HEK293 (cell line): ENCODE data around the gene LTK.

Experiments used
- BCL11B ChIP-seq: fragments of 450-650 bp; formaldehyde crosslinking; IDR thresholded peaks from 2 replicates; pipeline ENCODE4 v1.5.1; 2016; ENCODE audit warnings: low read depth, missing biosample characterization, missing genetic modification characterization
- FEZF1 ChIP-seq: fragments of 450-650 bp; formaldehyde crosslinking; IDR thresholded peaks from 2 replicates; pipeline ENCODE4 v1.5.1; 2016; ENCODE audit warnings: missing biosample characterization, missing genetic modification characterization
- GLIS1 ChIP-seq: fragments of 450-650 bp; formaldehyde crosslinking; IDR thresholded peaks from 2 replicates; pipeline ENCODE4 v1.5.1; 2016; ENCODE audit warnings: missing biosample characterization, missing genetic modification characterization
- OSR2 ChIP-seq: fragments of 450-650 bp; formaldehyde crosslinking; IDR thresholded peaks from 2 replicates; pipeline ENCODE4 v1.5.1; 2016; ENCODE audit warnings: missing biosample characterization, missing genetic modification characterization
- SP7 ChIP-seq: fragments of 450-650 bp; formaldehyde crosslinking; IDR thresholded peaks from 2 replicates; pipeline ENCODE4 v1.5.1; 2016; ENCODE audit warnings: missing biosample characterization, missing genetic modification characterization
- ZBTB17 ChIP-seq: fragments of 450-650 bp; formaldehyde crosslinking; IDR thresholded peaks from 2 replicates; pipeline ENCODE4 v1.5.1; 2016; ENCODE audit warnings: missing biosample characterization, missing genetic modification characterization
- ZBTB8A ChIP-seq: fragments of 450-650 bp; formaldehyde crosslinking; IDR thresholded peaks from 2 replicates; pipeline ENCODE4 v1.5.1; 2016; ENCODE audit warnings: missing biosample characterization, missing genetic modification characterization
- ZNF214 ChIP-seq: fragments of 450-650 bp; formaldehyde crosslinking; IDR thresholded peaks from 2 replicates; pipeline ENCODE4 v1.5.1; 2017; ENCODE audit warnings: missing biosample characterization, mild to moderate bottlenecking, missing genetic modification characterization, borderline replicate concordance
- ZNF221 ChIP-seq: fragments of 450-650 bp; formaldehyde crosslinking; IDR thresholded peaks from 2 replicates; pipeline ENCODE4 v1.5.1; 2017; ENCODE audit warnings: missing biosample characterization, missing genetic modification characterization, borderline replicate concordance
- ZNF239 ChIP-seq: fragments of 450-650 bp; formaldehyde crosslinking; IDR thresholded peaks from 2 replicates; pipeline ENCODE4 v1.5.1; 2016; ENCODE audit warnings: missing biosample characterization, missing genetic modification characterization
- ZNF341 ChIP-seq: fragments of 450-650 bp; formaldehyde crosslinking; IDR thresholded peaks from 2 replicates; pipeline ENCODE4; 2016; ENCODE audit warnings: low read depth, missing biosample characterization, missing genetic modification characterization
- ZNF391 ChIP-seq: fragments of 450-650 bp; formaldehyde crosslinking; IDR thresholded peaks from 2 replicates; pipeline ENCODE4 v1.5.1; 2016; ENCODE audit warnings: low read depth, missing biosample characterization, missing genetic modification characterization, borderline replicate concordance
- ZNF433 ChIP-seq: fragments of 450-650 bp; formaldehyde crosslinking; IDR thresholded peaks from 2 replicates; pipeline ENCODE4 v1.5.1; 2016; ENCODE audit warnings: missing biosample characterization, missing genetic modification characterization, low read depth
- ZNF501 ChIP-seq: fragments of 450-650 bp; formaldehyde crosslinking; IDR thresholded peaks from 2 replicates; pipeline ENCODE4 v1.5.1; 2016; ENCODE audit warnings: missing biosample characterization, missing genetic modification characterization
- ZNF549 ChIP-seq: fragments of 450-650 bp; IDR thresholded peaks from 2 replicates; pipeline ENCODE4 v1.5.1; 2018; ENCODE audit warnings: missing biosample characterization, missing genetic modification characterization, mild to moderate bottlenecking, inconsistent platforms, moderate library complexity
- ZNF624 ChIP-seq: fragments of 450-650 bp; formaldehyde crosslinking; IDR thresholded peaks from 2 replicates; pipeline ENCODE4 v1.5.1; 2017; ENCODE audit warnings: missing biosample characterization, missing genetic modification characterization
- ZNF626 ChIP-seq: fragments of 450-650 bp; sonication (Bioruptor Pico); formaldehyde crosslinking; IDR thresholded peaks from 2 replicates; pipeline ENCODE4 v1.5.1; 2018; ENCODE audit warnings: missing biosample characterization, missing genetic modification characterization, inconsistent platforms
- ZNF629 ChIP-seq: fragments of 450-650 bp; formaldehyde crosslinking; IDR thresholded peaks from 2 replicates; pipeline ENCODE4 v1.5.1; 2017; ENCODE audit warnings: missing biosample characterization, missing genetic modification characterization
- ZNF670 ChIP-seq: fragments of 450-650 bp; formaldehyde crosslinking; IDR thresholded peaks from 2 replicates; pipeline ENCODE4 v1.5.1; 2016; ENCODE audit warnings: missing biosample characterization, missing genetic modification characterization, low read depth
- ZNF785 ChIP-seq: fragments of 450-650 bp; formaldehyde crosslinking; IDR thresholded peaks from 2 replicates; pipeline ENCODE4 v1.5.1; 2016; ENCODE audit warnings: missing biosample characterization, missing genetic modification characterization
- ZNF843 ChIP-seq: fragments of 450-650 bp; formaldehyde crosslinking; IDR thresholded peaks from 2 replicates; pipeline ENCODE4 v1.5.1; 2016; ENCODE audit warnings: missing biosample characterization, missing genetic modification characterization
- ZSCAN16 ChIP-seq: fragments of 450-650 bp; formaldehyde crosslinking; IDR thresholded peaks from 2 replicates; pipeline ENCODE4 v1.5.1; 2016; ENCODE audit warnings: missing biosample characterization, missing genetic modification characterization
- ZSCAN30 ChIP-seq: fragments of 450-650 bp; IDR thresholded peaks from 2 replicates; pipeline ENCODE4 v1.5.1; 2018; ENCODE audit warnings: missing biosample characterization, mild to moderate bottlenecking, missing genetic modification characterization, moderate library complexity
- TF ChIP-seq, protein P1 (sequence below): fragments of 450-650 bp; formaldehyde crosslinking; IDR thresholded peaks from 2 replicates; pipeline ENCODE4 v1.5.1; 2016; ENCODE audit warnings: missing biosample characterization, missing genetic modification characterization
- TF ChIP-seq, protein P2 (sequence below): fragments of 450-650 bp; formaldehyde crosslinking; IDR thresholded peaks from 2 replicates; pipeline ENCODE4 v1.5.1; 2016; ENCODE audit warnings: missing biosample characterization, missing genetic modification characterization
- TF ChIP-seq, protein P3 (sequence below): fragments of 450-650 bp; formaldehyde crosslinking; IDR thresholded peaks from 2 replicates; pipeline ENCODE4 v1.5.1; 2016; ENCODE audit warnings: missing biosample characterization, missing genetic modification characterization
- TF ChIP-seq, protein P4 (sequence below): fragments of 450-650 bp; formaldehyde crosslinking; IDR thresholded peaks from 2 replicates; pipeline ENCODE4 v1.5.1; 2016; ENCODE audit warnings: missing biosample characterization, missing genetic modification characterization
- TF ChIP-seq, protein P5 (sequence below): fragments of 450-650 bp; formaldehyde crosslinking; optimal IDR thresholded peaks from 2 replicates; pipeline ENCODE3; 2016; ENCODE audit warnings: missing biosample characterization, mild to moderate bottlenecking, missing genetic modification characterization

LTK gene

DNA sequence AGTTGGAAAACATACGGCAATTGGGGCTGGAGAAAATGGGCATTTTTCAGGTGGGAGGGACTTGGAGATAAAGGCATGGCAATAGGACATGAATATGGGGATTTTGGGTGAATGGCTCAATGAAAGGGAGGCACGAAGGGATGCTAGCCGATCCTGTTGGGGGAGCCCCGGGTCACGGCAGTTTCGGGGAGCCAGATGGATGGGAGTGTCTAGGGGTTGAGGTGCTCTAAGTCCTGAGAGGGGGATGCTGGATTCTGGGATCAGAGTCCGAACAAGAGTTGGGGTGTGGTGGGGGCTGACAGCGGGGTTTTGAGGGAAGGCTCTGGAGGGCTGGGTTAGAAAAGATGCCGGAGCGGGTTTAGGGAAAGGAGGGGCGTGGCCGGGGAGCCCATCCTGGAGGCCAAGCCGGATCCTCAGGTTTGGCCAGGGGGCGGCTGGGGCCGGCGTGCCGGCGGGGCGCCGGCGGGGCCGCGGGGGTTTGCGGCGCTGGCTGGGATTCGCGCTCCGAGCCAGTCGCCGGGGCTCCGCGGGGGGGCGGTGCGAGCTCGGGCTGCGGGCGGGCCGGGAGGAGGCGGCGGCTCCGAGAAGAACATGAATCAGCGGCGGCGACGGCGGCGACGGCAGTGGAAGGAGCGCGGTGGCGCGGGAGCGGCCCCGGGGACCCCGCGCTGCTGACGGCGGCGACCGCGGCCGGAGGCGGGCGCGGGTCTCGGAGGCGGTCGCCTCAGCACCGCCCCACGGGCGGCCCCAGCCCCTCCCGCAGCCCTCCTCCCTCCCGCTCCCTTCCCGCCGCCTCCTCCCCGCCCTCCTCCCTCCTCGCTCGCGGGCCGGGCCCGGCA is 45.0 kb upstream of the LTK start, which contains the start of gene TYRO3 (continued):
- TF ChIP-seq, protein P1, sequence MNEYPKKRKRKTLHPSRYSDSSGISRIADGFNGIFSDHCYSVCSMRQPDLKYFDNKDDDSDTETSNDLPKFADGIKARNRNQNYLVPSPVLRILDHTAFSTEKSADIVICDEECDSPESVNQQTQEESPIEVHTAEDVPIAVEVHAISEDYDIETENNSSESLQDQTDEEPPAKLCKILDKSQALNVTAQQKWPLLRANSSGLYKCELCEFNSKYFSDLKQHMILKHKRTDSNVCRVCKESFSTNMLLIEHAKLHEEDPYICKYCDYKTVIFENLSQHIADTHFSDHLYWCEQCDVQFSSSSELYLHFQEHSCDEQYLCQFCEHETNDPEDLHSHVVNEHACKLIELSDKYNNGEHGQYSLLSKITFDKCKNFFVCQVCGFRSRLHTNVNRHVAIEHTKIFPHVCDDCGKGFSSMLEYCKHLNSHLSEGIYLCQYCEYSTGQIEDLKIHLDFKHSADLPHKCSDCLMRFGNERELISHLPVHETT (tag by site-specific recombination) = no peak
- TF ChIP-seq, protein P2, sequence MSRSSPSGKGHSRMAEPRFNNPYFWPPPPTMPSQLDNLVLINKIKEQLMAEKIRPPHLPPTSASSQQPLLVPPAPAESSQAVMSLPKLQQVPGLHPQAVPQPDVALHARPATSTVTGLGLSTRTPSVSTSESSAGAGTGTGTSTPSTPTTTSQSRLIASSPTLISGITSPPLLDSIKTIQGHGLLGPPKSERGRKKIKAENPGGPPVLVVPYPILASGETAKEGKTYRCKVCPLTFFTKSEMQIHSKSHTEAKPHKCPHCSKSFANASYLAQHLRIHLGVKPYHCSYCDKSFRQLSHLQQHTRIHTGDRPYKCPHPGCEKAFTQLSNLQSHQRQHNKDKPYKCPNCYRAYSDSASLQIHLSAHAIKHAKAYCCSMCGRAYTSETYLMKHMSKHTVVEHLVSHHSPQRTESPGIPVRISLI (tag by site-specific recombination) = no peak
- TF ChIP-seq ZBTB8A (peak; percentile 51), BCL11B (tag by site-specific recombination) (no peak), GLIS1 (tag by site-specific recombination) (0 out of 2 replicates have a peak, but pooled peaks have one; percentile 11), ZNF549 (tag by site-specific recombination) (no peak), ZNF785 (no peak), ZNF626 (tag by site-specific recombination) (no peak), ZSCAN30 (tag by site-specific recombination) (no peak), FEZF1 (no peak), ZNF221 (tag by site-specific recombination) (no peak), ZNF629 (no peak), ZSCAN16 (no peak), ZNF341 (tag by site-specific recombination) (no peak), ZBTB17 (tag by site-specific recombination) (peak; percentile 81), ZNF624 (tag by site-specific recombination) (no peak), ZNF433 (tag by site-specific recombination) (no peak), ZNF214 (no peak), ZNF843 (no peak), OSR2 (tag by site-specific recombination) (no peak), ZNF239 (tag by site-specific recombination) (no peak), ZNF391 (tag by site-specific recombination) (no peak), SP7 (0 out of 2 replicates have a peak, but pooled peaks have one; percentile 5), ZNF501 (tag by site-specific recombination) (no peak), ZNF670 (tag by site-specific recombination) (no peak)
- TF ChIP-seq, protein P3, sequence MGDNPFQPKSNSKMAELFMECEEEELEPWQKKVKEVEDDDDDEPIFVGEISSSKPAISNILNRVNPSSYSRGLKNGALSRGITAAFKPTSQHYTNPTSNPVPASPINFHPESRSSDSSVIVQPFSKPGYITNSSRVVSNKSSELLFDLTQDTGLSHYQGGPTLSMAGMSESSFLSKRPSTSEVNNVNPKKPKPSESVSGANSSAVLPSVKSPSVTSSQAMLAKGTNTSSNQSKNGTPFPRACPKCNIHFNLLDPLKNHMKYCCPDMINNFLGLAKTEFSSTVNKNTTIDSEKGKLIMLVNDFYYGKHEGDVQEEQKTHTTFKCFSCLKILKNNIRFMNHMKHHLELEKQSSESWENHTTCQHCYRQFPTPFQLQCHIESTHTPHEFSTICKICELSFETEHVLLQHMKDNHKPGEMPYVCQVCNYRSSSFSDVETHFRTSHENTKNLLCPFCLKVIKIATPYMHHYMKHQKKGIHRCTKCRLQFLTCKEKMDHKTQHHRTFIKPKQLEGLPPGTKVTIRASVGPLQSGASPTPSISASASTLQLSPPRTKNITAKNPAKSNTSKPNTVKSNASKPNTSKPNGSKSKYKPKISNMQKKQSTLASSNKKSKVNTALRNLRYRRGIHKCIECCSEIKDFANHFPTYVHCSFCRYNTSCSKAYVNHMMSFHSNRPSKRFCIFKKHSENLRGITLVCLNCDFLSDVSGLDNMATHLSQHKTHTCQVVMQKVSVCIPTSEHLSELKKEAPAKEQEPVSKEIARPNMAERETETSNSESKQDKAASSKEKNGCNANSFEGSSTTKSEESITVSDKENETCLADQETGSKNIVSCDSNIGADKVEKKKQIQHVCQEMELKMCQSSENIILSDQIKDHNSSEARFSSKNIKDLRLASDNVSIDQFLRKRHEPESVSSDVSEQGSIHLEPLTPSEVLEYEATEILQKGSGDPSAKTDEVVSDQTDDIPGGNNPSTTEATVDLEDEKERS (tag by site-specific recombination) = no peak
- TF ChIP-seq, protein P4, sequence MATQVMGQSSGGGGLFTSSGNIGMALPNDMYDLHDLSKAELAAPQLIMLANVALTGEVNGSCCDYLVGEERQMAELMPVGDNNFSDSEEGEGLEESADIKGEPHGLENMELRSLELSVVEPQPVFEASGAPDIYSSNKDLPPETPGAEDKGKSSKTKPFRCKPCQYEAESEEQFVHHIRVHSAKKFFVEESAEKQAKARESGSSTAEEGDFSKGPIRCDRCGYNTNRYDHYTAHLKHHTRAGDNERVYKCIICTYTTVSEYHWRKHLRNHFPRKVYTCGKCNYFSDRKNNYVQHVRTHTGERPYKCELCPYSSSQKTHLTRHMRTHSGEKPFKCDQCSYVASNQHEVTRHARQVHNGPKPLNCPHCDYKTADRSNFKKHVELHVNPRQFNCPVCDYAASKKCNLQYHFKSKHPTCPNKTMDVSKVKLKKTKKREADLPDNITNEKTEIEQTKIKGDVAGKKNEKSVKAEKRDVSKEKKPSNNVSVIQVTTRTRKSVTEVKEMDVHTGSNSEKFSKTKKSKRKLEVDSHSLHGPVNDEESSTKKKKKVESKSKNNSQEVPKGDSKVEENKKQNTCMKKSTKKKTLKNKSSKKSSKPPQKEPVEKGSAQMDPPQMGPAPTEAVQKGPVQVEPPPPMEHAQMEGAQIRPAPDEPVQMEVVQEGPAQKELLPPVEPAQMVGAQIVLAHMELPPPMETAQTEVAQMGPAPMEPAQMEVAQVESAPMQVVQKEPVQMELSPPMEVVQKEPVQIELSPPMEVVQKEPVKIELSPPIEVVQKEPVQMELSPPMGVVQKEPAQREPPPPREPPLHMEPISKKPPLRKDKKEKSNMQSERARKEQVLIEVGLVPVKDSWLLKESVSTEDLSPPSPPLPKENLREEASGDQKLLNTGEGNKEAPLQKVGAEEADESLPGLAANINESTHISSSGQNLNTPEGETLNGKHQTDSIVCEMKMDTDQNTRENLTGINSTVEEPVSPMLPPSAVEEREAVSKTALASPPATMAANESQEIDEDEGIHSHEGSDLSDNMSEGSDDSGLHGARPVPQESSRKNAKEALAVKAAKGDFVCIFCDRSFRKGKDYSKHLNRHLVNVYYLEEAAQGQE (tag by site-specific recombination) = no peak
- TF ChIP-seq, protein P5, sequence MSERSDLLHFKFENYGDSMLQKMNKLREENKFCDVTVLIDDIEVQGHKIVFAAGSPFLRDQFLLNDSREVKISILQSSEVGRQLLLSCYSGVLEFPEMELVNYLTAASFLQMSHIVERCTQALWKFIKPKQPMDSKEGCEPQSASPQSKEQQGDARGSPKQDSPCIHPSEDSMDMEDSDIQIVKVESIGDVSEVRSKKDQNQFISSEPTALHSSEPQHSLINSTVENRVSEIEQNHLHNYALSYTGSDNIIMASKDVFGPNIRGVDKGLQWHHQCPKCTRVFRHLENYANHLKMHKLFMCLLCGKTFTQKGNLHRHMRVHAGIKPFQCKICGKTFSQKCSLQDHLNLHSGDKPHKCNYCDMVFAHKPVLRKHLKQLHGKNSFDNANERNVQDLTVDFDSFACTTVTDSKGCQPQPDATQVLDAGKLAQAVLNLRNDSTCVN = peak; percentile 30
